Measurements from ENCODE around the gene ATXN1.

Gene ATXN1

GRCh38 chr6:16535564-16535963 is 225.7 kb downstream of the ATXN1 start:
- DNase-seq (ENCODE audit: low read depth in 2 of 2), result no peak

GRCh38 chr6:16533721-16534136 is 227.5 kb downstream of the ATXN1 start:
- no peak for DNase-seq (ENCODE audit: low read depth in 2 of 2)

GRCh38 chr6:16533210-16533609 is 228.1 kb downstream of the ATXN1 start:
- DNase-seq (ENCODE audit: low read depth in 2 of 2), result no peak

GRCh38 chr6:16527691-16528090 is 233.6 kb downstream of the ATXN1 start:
- no peak for DNase-seq (ENCODE audit: low read depth in 2 of 2)

GRCh38 chr6:16524380-16524707 is 236.9 kb downstream of the ATXN1 start:
- no peak for DNase-seq (ENCODE audit: low read depth in 2 of 2)

- no peak for DNase-seq (ENCODE audit: low read depth in 2 of 2)
Measured at GRCh38 chr6:16523606-16524379, 237.5 kb downstream of the ATXN1 start.

- DNase-seq (ENCODE audit: low read depth in 2 of 2), result no peak
Measured at GRCh38 chr6:16522937-16523336, 238.3 kb downstream of the ATXN1 start.

- DNase-seq (ENCODE audit: low read depth in 2 of 2), result no peak
Measured at GRCh38 chr6:16521528-16521927, 239.7 kb downstream of the ATXN1 start.

GRCh38 chr6:16519265-16520242 is 241.7 kb downstream of the ATXN1 start:
- no peak for DNase-seq (ENCODE audit: low read depth in 2 of 2)

GRCh38 chr6:16518265-16518664 is 243.0 kb downstream of the ATXN1 start:
- DNase-seq (ENCODE audit: low read depth in 2 of 2), result no peak

GRCh38 chr6:16514249-16514648 is 247.0 kb downstream of the ATXN1 start:
- DNase-seq (ENCODE audit: low read depth in 2 of 2), result peak in 1 of 2 donors; percentile 3

- DNase-seq (ENCODE audit: low read depth in 2 of 2), result no peak
Measured at GRCh38 chr6:16512544-16513290, 248.5 kb downstream of the ATXN1 start.

GRCh38 chr6:16511723-16512489 is 249.4 kb downstream of the ATXN1 start:
- peak in 1 of 2 donors; percentile 7 for DNase-seq (ENCODE audit: low read depth in 2 of 2)

- no peak for DNase-seq (ENCODE audit: low read depth in 2 of 2)
Measured at GRCh38 chr6:16511040-16511660, 250.1 kb downstream of the ATXN1 start.

- DNase-seq (ENCODE audit: low read depth in 2 of 2), result no peak
Measured at GRCh38 chr6:16510245-16510644, 251.0 kb downstream of the ATXN1 start.

- DNase-seq (ENCODE audit: low read depth in 2 of 2), result no peak
Measured at GRCh38 chr6:16508959-16509358, 252.3 kb downstream of the ATXN1 start.

GRCh38 chr6:16505711-16506357 is 255.4 kb downstream of the ATXN1 start:
- no peak for DNase-seq (ENCODE audit: low read depth in 2 of 2)

GRCh38 chr6:16504609-16505008 is 256.7 kb downstream of the ATXN1 start:
- no peak for DNase-seq (ENCODE audit: low read depth in 2 of 2)

GRCh38 chr6:16503970-16504415 is 257.3 kb downstream of the ATXN1 start:
- DNase-seq (ENCODE audit: low read depth in 2 of 2), result no peak

GRCh38 chr6:16503241-16503775 is 258.0 kb downstream of the ATXN1 start:
- no peak for DNase-seq (ENCODE audit: low read depth in 2 of 2)
